HL-60 (cell line): ENCODE measurements around the gene TNNI3.
A peak's percentile ranks its signal among the peaks of the same experiment; 100 is the strongest.

Experiments
- DNase-seq, 2 experiments: peaks; one replicate each; pipeline ENCODE4 v3.0.0-alpha.2; 2010 to 2020; ENCODE audit warnings: low read depth in 1 of 2, low spot score in 1 of 2
- H3K27ac ChIP-seq: fragments of 250-450 bp; sonication (Bioruptor Pico); replicated peaks from 2 replicates; pipeline ENCODE4 v1.5.1; 2020; ENCODE audit warnings: mild to moderate bottlenecking, moderate library complexity
- H3K27me3 ChIP-seq: fragments of 250-450 bp; sonication (Bioruptor Pico); 2 replicates; pipeline ENCODE4 v1.5.1; 2021; ENCODE audit warnings: mild to moderate bottlenecking, moderate library complexity; ENCODE audit not compliant: insufficient read depth, poor library complexity, severe bottlenecking
- H3K4me3 ChIP-seq: replicated peaks from 2 replicates; pipeline ENCODE4 v1.5.1; 2011; ENCODE audit warnings: mild to moderate bottlenecking, control low read depth, low read length; ENCODE audit not compliant: insufficient read depth
- CTCF ChIP-seq: IDR thresholded peaks from one replicate; pipeline ENCODE4 v1.5.1; 2011; ENCODE audit warnings: low read length, control low read depth, inconsistent platforms; ENCODE audit not compliant: insufficient read depth
- GABPA ChIP-seq: IDR thresholded peaks from 2 replicates; pipeline ENCODE4 v1.6.1; 2012; ENCODE audit warnings: low read depth
- POLR2AphosphoS5 ChIP-seq: IDR thresholded peaks from 2 replicates; pipeline ENCODE4 v1.6.1; 2012; ENCODE audit warnings: low read depth
- REST ChIP-seq: IDR thresholded peaks from 2 replicates; pipeline ENCODE4 v1.6.1; 2012; ENCODE audit warnings: low read depth; ENCODE audit not compliant: insufficient replicate concordance
- SPI1 ChIP-seq: IDR thresholded peaks from 2 replicates; pipeline ENCODE4 v1.6.1; 2012; ENCODE audit warnings: low read depth, mild to moderate bottlenecking, borderline replicate concordance

The TNNI3 gene

DNA sequence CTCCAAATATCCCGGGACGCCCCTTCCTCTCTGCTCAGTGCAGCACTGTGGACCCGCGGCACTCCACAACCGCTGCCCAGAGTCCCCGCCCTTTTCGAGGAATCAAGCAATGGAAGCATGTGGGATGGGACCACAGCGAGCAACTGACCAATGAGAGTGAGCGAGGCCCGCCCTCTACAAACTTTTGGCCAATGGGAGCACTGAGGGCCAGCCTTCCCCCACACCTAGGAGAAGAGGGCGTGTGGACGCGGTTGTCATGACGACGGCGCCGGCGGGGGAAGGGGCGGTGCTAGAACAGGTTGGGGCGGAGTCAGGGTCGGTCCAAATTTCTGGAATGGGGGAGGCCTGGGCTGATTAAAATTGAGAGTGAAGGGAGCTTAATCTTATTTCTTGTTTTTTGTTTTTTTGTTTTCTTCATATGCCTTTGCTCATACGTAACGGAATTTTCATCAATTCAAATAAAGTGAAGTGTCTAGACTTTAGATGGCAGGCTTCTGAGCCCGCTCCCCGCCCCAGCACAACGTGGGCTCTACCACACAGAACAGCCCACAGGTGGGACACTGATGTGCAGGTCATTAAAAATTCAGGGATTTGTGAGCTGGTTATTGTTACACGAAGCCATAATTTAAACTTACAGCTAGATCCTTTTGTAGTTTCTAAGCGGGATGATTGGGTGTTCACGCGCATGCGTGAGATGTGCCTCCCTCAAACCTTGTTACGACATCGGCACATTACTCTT is 9.2 kb upstream of the TNNI3 start, which contains the start of gene DNAAF3:
TSS of gene DNAAF3 (minus strand) at position 84 of the 739 bp plus-strand sequence. CDS start 200 bp downstream, outside the sequence.
- Histone ChIP-seq H3K27me3 (peaks cover 11% of the 10 kb centered on the region), H3K4me3 (peak within 1 kb of the TSS; percentile 53), H3K27ac (peak within 1 kb of the TSS; percentile 51)
- TF ChIP-seq CTCF (no peak), SPI1 (no peak), REST (no peak), GABPA (no peak), POLR2AphosphoS5 (no peak)
- peak; percentile 93 to 95 for DNase-seq

- TF ChIP-seq GABPA (no peak), REST (no peak), CTCF (peak; percentile 52), SPI1 (no peak), POLR2AphosphoS5 (no peak)
- peaks cover 13% of the 10 kb centered on the region for H3K27me3 ChIP-seq
- 0 out of 2 replicates have a peak overlapping the region, but pooled peaks have one; percentile 19 for H3K27ac ChIP-seq
- DNase-seq, result peak in 1 of 2 experiments; percentile 80
- peak overlapping the region; percentile 53 for H3K4me3 ChIP-seq
Measured at GRCh38 chr19:55165952-55166529, 8.5 kb upstream of the TNNI3 start.

DNA sequence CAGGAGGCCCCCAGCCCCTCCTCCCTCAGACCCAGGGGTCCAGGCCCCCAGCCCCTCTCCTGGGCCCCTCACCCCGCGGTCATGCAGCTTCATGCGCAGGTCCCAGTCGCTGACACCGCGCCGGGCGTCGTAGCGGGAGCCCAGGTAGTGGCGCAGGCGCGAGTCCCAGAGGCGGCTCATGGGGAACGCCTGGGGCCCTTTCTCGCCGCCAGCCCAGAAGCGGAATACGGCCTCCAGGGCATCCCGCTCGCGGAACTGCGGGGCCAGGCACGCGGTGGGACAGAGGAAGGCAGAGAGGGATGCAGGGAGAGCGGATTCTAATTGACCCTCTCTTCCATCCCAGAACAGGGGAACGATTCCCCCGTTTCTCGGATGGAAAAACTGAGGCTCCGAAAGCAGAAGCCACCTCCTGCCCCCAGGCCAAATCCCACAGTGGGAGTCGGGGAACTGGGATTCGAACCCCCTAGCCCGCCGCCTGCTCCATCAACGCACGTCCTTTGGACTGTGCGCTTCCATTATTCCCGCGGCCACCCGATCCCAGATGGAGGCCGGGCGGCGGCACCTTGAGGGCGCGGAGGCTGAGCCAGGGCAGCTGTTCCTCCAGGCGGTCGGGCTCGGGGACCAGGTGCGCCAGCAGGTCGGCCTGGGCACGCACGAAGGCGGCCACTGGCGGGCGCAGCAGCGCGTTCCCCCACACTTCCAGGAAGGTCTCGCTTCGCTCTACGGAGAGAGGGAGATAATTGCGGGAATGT is 4.2 kb upstream of the TNNI3 start:
- no peak for DNase-seq
- no peak for TF ChIP-seq CTCF
- no peak for TF ChIP-seq REST
- no peak for TF ChIP-seq POLR2AphosphoS5
- no peak for TF ChIP-seq GABPA
- no peak for TF ChIP-seq SPI1
- H3K27me3 ChIP-seq, result peaks cover 10% of the 10 kb centered on the region
- no peak overlapping the region for H3K27ac ChIP-seq
- no peak overlapping the region for H3K4me3 ChIP-seq
